ACC112 (cell line): Measurements from ENCODE around the gene IRF5.
"Not testable (repeated sequence)": the region's sequence is repeated elsewhere in the genome, so short reads cannot be mapped to it uniquely, and the experiment has no call there.

Experiments
- H2AFZ ChIP-seq: fragments of 200-600 bp; sonication (generic); one replicate; pipeline ENCODE4 v1.6.0; 2017; ENCODE audit warnings: antibody characterized with exemption, low read length; ENCODE audit not compliant: unreplicated experiment
- H3K27ac ChIP-seq: fragments of 200-600 bp; sonication (generic); 2 replicates; pipeline ENCODE4 v1.5.1; 2014; ENCODE audit warnings: low read depth, mild to moderate bottlenecking, antibody characterized with exemption, low read length, moderate library complexity
- H3K27me3 ChIP-seq: fragments of 200-600 bp; sonication (generic); 2 replicates; pipeline ENCODE4 v1.6.1; 2014; ENCODE audit warnings: mild to moderate bottlenecking, antibody characterized with exemption, low read length, moderate library complexity, mixed read lengths; ENCODE audit not compliant: insufficient read depth
- H3K36me3 ChIP-seq: fragments of 200-600 bp; sonication (generic); 2 replicates; pipeline ENCODE4 v1.6.1; 2016; ENCODE audit warnings: mild to moderate bottlenecking, antibody characterized with exemption, low read length, moderate library complexity, mixed read lengths; ENCODE audit not compliant: insufficient read depth
- H3K4me1 ChIP-seq: fragments of 200-600 bp; sonication (generic); one replicate; pipeline ENCODE4 v1.6.1; 2016; ENCODE audit warnings: low read length, mixed read lengths; ENCODE audit not compliant: insufficient read depth, unreplicated experiment, control insufficient read depth
- H3K4me3 ChIP-seq: fragments of 200-600 bp; sonication (generic); 2 replicates; pipeline ENCODE4 v1.5.1; 2014; ENCODE audit warnings: mild to moderate bottlenecking, low read depth, low read length
- H3K79me2 ChIP-seq: fragments of 200-600 bp; sonication (generic); one replicate; pipeline ENCODE4 v1.6.0; 2016; ENCODE audit warnings: low read length; ENCODE audit not compliant: control insufficient read depth, unreplicated experiment, insufficient read depth

Gene IRF5

GRCh38 chr7:128941946-128942526 lies 4.3 kb downstream of the IRF5 start:
- Histone ChIP-seq H3K4me1 (no peaks in the 10 kb centered on the region), H2AFZ (no peak overlapping the region), H3K27ac (no peak overlapping the region), H3K79me2 (no peaks in the 10 kb centered on the region), H3K27me3 (peaks cover 20% of the 10 kb centered on the region), H3K36me3 (no peaks in the 10 kb centered on the region), H3K4me3 (no peak overlapping the region)

- H3K27me3 ChIP-seq, H3K79me2 ChIP-seq, H3K4me1 ChIP-seq, H2AFZ ChIP-seq, H3K27ac ChIP-seq, H3K36me3 ChIP-seq, H3K4me3 ChIP-seq: not testable (repeated sequence)
Measured at GRCh38 chr7:128943251-128943650, 5.5 kb downstream of the IRF5 start.

- Histone ChIP-seq H3K27ac (no peak overlapping the region), H3K27me3 (no peaks in the 10 kb centered on the region; the same call in 1 of the 2 replicates), H3K4me1 (no peaks in the 10 kb centered on the region), H2AFZ (no peak overlapping the region), H3K79me2 (no peaks in the 10 kb centered on the region), H3K36me3 (no peaks in the 10 kb centered on the region), H3K4me3 (no peak overlapping the region)
Measured at GRCh38 chr7:128944487-128945236, 6.9 kb downstream of the IRF5 start.

GRCh38 chr7:128945668-128946366 lies 8.1 kb downstream of the IRF5 start:
- no peak overlapping the region for H2AFZ ChIP-seq
- H3K4me3 ChIP-seq: no peak overlapping the region
- no peaks in the 10 kb centered on the region for H3K4me1 ChIP-seq
- H3K27me3 ChIP-seq: no peaks in the 10 kb centered on the region; the same call in 1 of the 2 replicates
- no peak overlapping the region for H3K27ac ChIP-seq
- no peaks in the 10 kb centered on the region for H3K36me3 ChIP-seq
- no peaks in the 10 kb centered on the region for H3K79me2 ChIP-seq

- Histone ChIP-seq H3K27ac (no peak overlapping the region), H3K4me1 (no peaks in the 10 kb centered on the region), H3K79me2 (no peaks in the 10 kb centered on the region), H3K4me3 (no peak overlapping the region), H3K36me3 (no peaks in the 10 kb centered on the region), H3K27me3 (no peaks in the 10 kb centered on the region; the same call in 1 of the 2 replicates), H2AFZ (no peak overlapping the region)
Measured at GRCh38 chr7:128946936-128947830, 9.5 kb downstream of the IRF5 start.

- Histone ChIP-seq H3K27me3 (no peaks in the 10 kb centered on the region; the same call in 1 of the 2 replicates), H3K27ac (no peak overlapping the region), H3K4me1 (no peaks in the 10 kb centered on the region), H3K36me3 (no peaks in the 10 kb centered on the region), H2AFZ (no peak overlapping the region), H3K79me2 (no peaks in the 10 kb centered on the region), H3K4me3 (no peak overlapping the region)
Measured at GRCh38 chr7:128947854-128948253, 10.1 kb downstream of the IRF5 start.

GRCh38 chr7:128948312-128948973 lies 10.7 kb downstream of the IRF5 start:
- H3K27me3 ChIP-seq: no peaks in the 10 kb centered on the region; the same call in 1 of the 2 replicates
- H2AFZ ChIP-seq: no peak overlapping the region
- H3K4me3 ChIP-seq: no peak overlapping the region
- no peaks in the 10 kb centered on the region for H3K79me2 ChIP-seq
- H3K36me3 ChIP-seq: 0 out of 2 replicates have a peak, but pooled peaks cover 2% of the 10 kb centered on the region
- H3K27ac ChIP-seq: no peak overlapping the region
- H3K4me1 ChIP-seq: no peaks in the 10 kb centered on the region

- H3K79me2 ChIP-seq: no peaks in the 10 kb centered on the region
- no peaks in the 10 kb centered on the region; the same call in 1 of the 2 replicates for H3K27me3 ChIP-seq
- H3K36me3 ChIP-seq: 0 out of 2 replicates have a peak, but pooled peaks cover 4% of the 10 kb centered on the region
- H3K27ac ChIP-seq: no peak overlapping the region
- H2AFZ ChIP-seq: no peak overlapping the region
- no peaks in the 10 kb centered on the region for H3K4me1 ChIP-seq
- H3K4me3 ChIP-seq: no peak overlapping the region
Measured at GRCh38 chr7:128948976-128949760, 11.4 kb downstream of the IRF5 start.

GRCh38 chr7:128951296-128951695 lies 13.6 kb downstream of the IRF5 start:
- Histone ChIP-seq H2AFZ (no peak overlapping the region), H3K36me3 (peaks cover 7% of the 10 kb centered on the region; the same call in 1 of the 2 replicates), H3K4me1 (no peaks in the 10 kb centered on the region), H3K27ac (no peak overlapping the region), H3K27me3 (no peaks in the 10 kb centered on the region), H3K79me2 (no peaks in the 10 kb centered on the region), H3K4me3 (no peak overlapping the region)
